Neural cell (in vitro differentiated cells): ENCODE measurements around the gene WWTR1. TPM values are rescaled to one million over a fixed set of nuclear protein-coding genes. Genes with fewer than 3 reads are reported as not detected.
A peak's percentile ranks its signal among the peaks of the same experiment; 100 is the strongest.

ENCODE experiments used
- H2AFZ ChIP-seq: fragments of 200-600, 300-800 bp; sonication (generic), shearing (Covaris generic); 2 replicates; pipeline ENCODE4 v1.6.0; 2014; ENCODE audit warnings: low read depth, mild to moderate bottlenecking, antibody characterized with exemption, low read length, moderate library complexity
- H3F3A ChIP-seq: fragments of 200-600 bp; shearing (Covaris generic); 2 replicates; pipeline ENCODE4 v1.6.1; 2016; ENCODE audit warnings: mild to moderate bottlenecking, moderate library complexity, mixed read lengths, antibody characterized with exemption, low read length; ENCODE audit not compliant: insufficient read depth, poor library complexity, severe bottlenecking
- H3K27ac ChIP-seq: fragments of 200-600, 300-800 bp; sonication (generic), shearing (Covaris generic); 2 replicates; pipeline ENCODE4 v1.5.1; 2014; ENCODE audit warnings: mild to moderate bottlenecking, low read length, moderate library complexity
- H3K27me3 ChIP-seq: fragments of 300-800, 200-600 bp; sonication (generic), shearing (Covaris generic); 2 replicates; pipeline ENCODE4 v1.6.0; 2014; ENCODE audit warnings: mild to moderate bottlenecking, low read depth, low read length, moderate library complexity; ENCODE audit not compliant: insufficient read depth
- H3K36me3 ChIP-seq: fragments of 300-800, 200-600 bp; sonication (generic), shearing (Covaris generic); 2 replicates; pipeline ENCODE4 v1.5.1; 2014; ENCODE audit warnings: mild to moderate bottlenecking, antibody characterized with exemption, low read length, moderate library complexity; ENCODE audit not compliant: insufficient read depth
- H3K4me2 ChIP-seq: fragments of 300-800, 200-600 bp; sonication (generic), shearing (Covaris generic); 2 replicates; pipeline ENCODE4 v1.6.0; 2014; ENCODE audit warnings: mild to moderate bottlenecking, low read length
- H3K4me3 ChIP-seq: fragments of 300-800, 200-600 bp; sonication (generic), shearing (Covaris generic); 2 replicates; pipeline ENCODE4 v1.5.1; 2014; ENCODE audit warnings: mild to moderate bottlenecking, low read length, moderate library complexity
- H3K79me2 ChIP-seq: fragments of 200-600 bp; shearing (Covaris generic); replicated peaks from 2 replicates; pipeline ENCODE4 v1.6.0; 2014; ENCODE audit warnings: mild to moderate bottlenecking, low read length, moderate library complexity; ENCODE audit not compliant: insufficient read depth
- H3K9ac ChIP-seq: fragments of 300-800, 200-600 bp; sonication (generic), shearing (Covaris generic); 2 replicates; pipeline ENCODE4 v1.6.1; 2016; ENCODE audit warnings: mild to moderate bottlenecking, low read length, mixed read lengths
- H3K9me2 ChIP-seq: fragments of 200-600 bp; shearing (Covaris generic); 2 replicates; pipeline ENCODE4 v1.6.1; 2016; ENCODE audit warnings: mild to moderate bottlenecking, low read length, mixed read lengths; ENCODE audit not compliant: insufficient read depth
- H3K9me3 ChIP-seq: fragments of 200-600, 300-800 bp; sonication (generic), shearing (Covaris generic); 2 replicates; pipeline ENCODE4 v1.6.1; 2016; ENCODE audit warnings: mild to moderate bottlenecking, mixed run types, low read length, moderate library complexity, mixed read lengths
- H4K20me1 ChIP-seq: fragments of 200-600 bp; shearing (Covaris generic); 2 replicates; pipeline ENCODE4 v1.6.1; 2016; ENCODE audit warnings: mild to moderate bottlenecking, mixed run types; ENCODE audit not compliant: insufficient read depth
- CTCF ChIP-seq: fragments of 450-650 bp; IDR thresholded peaks from 2 replicates; pipeline ENCODE4 v1.5.1; 2014; ENCODE audit warnings: antibody characterized with exemption, mild to moderate bottlenecking, moderate library complexity; ENCODE audit not compliant: poor library complexity, severe bottlenecking
- EP300 ChIP-seq: fragments of 450-650 bp; conservative IDR thresholded peaks from 2 replicates; pipeline ENCODE4 v1.6.1; 2014; ENCODE audit warnings: antibody characterized with exemption, mild to moderate bottlenecking, moderate library complexity; ENCODE audit not compliant: poor library complexity, severe bottlenecking
- EZH2 ChIP-seq: fragments of 200-600, 300-800 bp; shearing (Covaris generic), sonication (generic); IDR thresholded peaks from 2 replicates; pipeline ENCODE4 v1.6.1; 2014; ENCODE audit warnings: antibody characterized with exemption, low read length, borderline replicate concordance, mild to moderate bottlenecking; ENCODE audit not compliant: insufficient read depth, poor library complexity, severe bottlenecking
- MXI1 ChIP-seq: fragments of 450-650 bp; conservative IDR thresholded peaks from 2 replicates; pipeline ENCODE4 v1.6.1; 2014; ENCODE audit warnings: antibody characterized with exemption, mild to moderate bottlenecking; ENCODE audit not compliant: poor library complexity, severe bottlenecking
- POLR2AphosphoS5 ChIP-seq: IDR thresholded peaks from 2 replicates; pipeline ENCODE4 v1.6.1; 2012
- RAD21 ChIP-seq: fragments of 450-650 bp; conservative IDR thresholded peaks from 2 replicates; pipeline ENCODE4 v1.6.1; 2014; ENCODE audit warnings: antibody characterized with exemption, mild to moderate bottlenecking, moderate library complexity
- REST ChIP-seq: IDR thresholded peaks from 2 replicates; pipeline ENCODE4 v1.6.1; 2012; ENCODE audit warnings: borderline replicate concordance
- SMC3 ChIP-seq: fragments of 450-650 bp; conservative IDR thresholded peaks from 2 replicates; pipeline ENCODE4 v1.6.1; 2014; ENCODE audit warnings: antibody characterized with exemption, mild to moderate bottlenecking, moderate library complexity; ENCODE audit not compliant: poor library complexity
- TAF1 ChIP-seq: IDR thresholded peaks from 2 replicates; pipeline ENCODE4 v1.6.1; 2012; ENCODE audit warnings: low read depth
- polyA plus RNA-seq: library from polyadenylated mRNA; depleted of rRNA; stranded (reverse); fragments of >200 nt; gene quantifications from 2 replicates; pipeline ENCODE4 v1.2.3, GENCODE V29; 2014

The WWTR1 gene
- polyA plus RNA-seq, 1 donor from 2014 or later: 0.97 TPM

- Histone ChIP-seq H4K20me1 (no peaks in the 10 kb centered on the region), H3K27ac (no peak overlapping the region), H3K9me3 (no peaks in the 10 kb centered on the region), H3K27me3 (peaks cover 29% of the 10 kb centered on the region), H3K4me2 (no peak overlapping the region), H3F3A (no peaks in the 10 kb centered on the region), H3K4me3 (no peak overlapping the region), H3K36me3 (no peaks in the 10 kb centered on the region), H3K9ac (no peak overlapping the region), H3K9me2 (no peaks in the 10 kb centered on the region), H2AFZ (no peak overlapping the region), H3K79me2 (no peaks in the 10 kb centered on the region)
- no peak for TF ChIP-seq POLR2AphosphoS5
- no peak for TF ChIP-seq REST
- no peak for TF ChIP-seq MXI1
- TF ChIP-seq RAD21: no peak
- no peak for TF ChIP-seq EZH2
- TF ChIP-seq TAF1: no peak
- no peak for TF ChIP-seq EP300
- TF ChIP-seq SMC3: no peak
- no peak for TF ChIP-seq CTCF
Observed at GRCh38 chr3:149660462-149660861, 2.6 kb upstream of the WWTR1 start.

GRCh38 chr3:149658744-149659497 is 1.1 kb upstream of the WWTR1 start:
- Histone ChIP-seq H3K9me2 (no peaks in the 10 kb centered on the region), H3K27ac (no peak overlapping the region), H2AFZ (no peak overlapping the region), H3F3A (no peaks in the 10 kb centered on the region), H3K4me2 (no peak overlapping the region), H4K20me1 (no peaks in the 10 kb centered on the region), H3K9ac (no peak overlapping the region), H3K9me3 (no peaks in the 10 kb centered on the region), H3K27me3 (peaks cover 29% of the 10 kb centered on the region), H3K4me3 (peak overlapping the region; percentile 60), H3K79me2 (no peaks in the 10 kb centered on the region), H3K36me3 (no peaks in the 10 kb centered on the region)
- no peak for TF ChIP-seq REST
- no peak for TF ChIP-seq EP300
- TF ChIP-seq RAD21: no peak
- no peak for TF ChIP-seq MXI1
- TF ChIP-seq SMC3: no peak
